ENCODE measurements around the gene KIRREL2.
A peak's percentile ranks its signal among the peaks of the same experiment; 100 is the strongest.
"Not testable (repeated sequence)": the region's sequence is repeated elsewhere in the genome, so short reads cannot be mapped to it uniquely, and the experiment has no call there.

KIRREL2 gene

GRCh38 chr19:35832054-35832453 is 24.7 kb upstream of the KIRREL2 start:
- TF ChIP-seq CTCF (conservative IDR thresholded peaks at IDR 0.05; ENCODE audit: control insufficient read depth, insufficient read depth, low read depth, low read length) = no peak
- H3K4me3 ChIP-seq (ENCODE audit: control insufficient read depth, low read depth, low read length) = no peak overlapping the region
- DNase-seq (ENCODE audit: low read depth) = no peak

- H3K4me3 ChIP-seq (ENCODE audit: control insufficient read depth, low read depth, low read length) = no peak overlapping the region
- no peak for TF ChIP-seq CTCF (conservative IDR thresholded peaks at IDR 0.05; ENCODE audit: control insufficient read depth, insufficient read depth, low read depth, low read length)
- no peak for DNase-seq (ENCODE audit: low read depth)
Observed at GRCh38 chr19:35833972-35834371, 22.7 kb upstream of the KIRREL2 start.

GRCh38 chr19:35836096-35836495 is 20.6 kb upstream of the KIRREL2 start:
- not testable (repeated sequence) for H3K4me3 ChIP-seq (ENCODE audit: control insufficient read depth, low read depth, low read length); DNase-seq (ENCODE audit: low read depth)

- no peak for TF ChIP-seq CTCF (conservative IDR thresholded peaks at IDR 0.05; ENCODE audit: control insufficient read depth, insufficient read depth, low read depth, low read length)
- no peak for DNase-seq (ENCODE audit: low read depth)
Observed at GRCh38 chr19:35841961-35842595, 14.6 kb upstream of the KIRREL2 start.

GRCh38 chr19:35842666-35843272 is 13.9 kb upstream of the KIRREL2 start:
- no peak for DNase-seq (ENCODE audit: low read depth)
- no peak for TF ChIP-seq CTCF (conservative IDR thresholded peaks at IDR 0.05; ENCODE audit: control insufficient read depth, insufficient read depth, low read depth, low read length)
- no peak overlapping the region for H3K4me3 ChIP-seq (ENCODE audit: control insufficient read depth, low read depth, low read length)

More at GRCh38 chr19:35841961-35842595, 14.6 kb upstream of the KIRREL2 start:
- no peak overlapping the region for H3K4me3 ChIP-seq (ENCODE audit: control insufficient read depth, low read depth, low read length)

GRCh38 chr19:35843676-35844481 is 12.8 kb upstream of the KIRREL2 start:
- TF ChIP-seq CTCF (conservative IDR thresholded peaks at IDR 0.05; ENCODE audit: control insufficient read depth, insufficient read depth, low read depth, low read length) = no peak
- H3K4me3 ChIP-seq (ENCODE audit: control insufficient read depth, low read depth, low read length) = no peak overlapping the region
- DNase-seq (ENCODE audit: low read depth) = peak; percentile 15
